ENCODE data around the gene AUP1. TPM values are rescaled to one million over a fixed set of nuclear protein-coding genes. Genes with fewer than 3 reads are reported as not detected.

The AUP1 gene
- total RNA-seq = 65.5 and 72.1 TPM in 2 replicates

DNA sequence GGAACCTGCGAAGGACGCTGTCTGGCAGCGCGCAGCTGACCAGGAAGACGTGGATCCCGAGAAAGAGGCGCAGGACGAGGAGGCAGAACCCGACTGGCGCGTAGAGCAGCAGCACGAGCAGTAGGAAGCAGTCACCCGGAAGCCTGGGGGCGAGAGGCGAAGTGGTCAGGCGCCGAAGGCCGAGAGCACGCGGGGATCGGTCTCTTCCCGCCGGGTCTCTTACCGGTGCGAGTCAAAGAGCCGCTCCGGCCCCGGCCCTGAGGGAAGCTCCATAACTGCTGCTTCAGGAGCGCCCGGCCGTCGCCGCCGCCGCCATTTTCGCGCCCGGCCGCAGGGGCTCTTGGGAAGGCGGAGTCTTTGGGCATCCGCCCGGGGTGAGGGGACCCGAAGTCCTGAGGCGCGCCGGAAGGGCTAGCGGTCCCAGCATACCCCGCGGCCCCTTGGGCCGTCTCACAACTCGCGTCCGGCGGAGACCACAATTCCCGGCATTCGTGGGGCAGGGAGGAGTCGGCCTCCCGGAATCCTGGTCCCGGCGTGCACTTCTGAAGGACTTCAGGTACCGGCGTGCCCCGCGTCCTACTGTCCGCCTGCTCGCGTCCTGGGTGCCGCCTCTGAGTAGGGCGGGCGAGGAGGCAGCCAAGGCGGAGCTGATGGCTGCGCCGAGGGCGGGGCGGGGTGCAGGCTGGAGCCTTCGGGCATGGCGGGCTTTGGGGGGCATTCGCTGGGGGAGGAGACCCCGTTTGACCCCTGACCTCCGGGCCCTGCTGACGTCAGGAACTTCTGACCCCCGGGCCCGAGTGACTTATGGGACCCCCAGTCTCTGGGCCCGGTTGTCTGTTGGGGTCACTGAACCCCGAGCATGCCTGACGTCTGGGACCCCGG is at the start of gene AUP1, which contains the start of gene HTRA2:
Gene AUP1 (minus strand): TSS at position 350 of the 882 bp plus-strand sequence. CDS start 77 bp downstream, at position 273.
Gene HTRA2 (plus strand): TSS at position 577 of the 882 bp plus-strand sequence. CDS start 74 bp downstream, at position 651.

GRCh38 chr2:74553892-74554819 is 24.6 kb upstream of the AUP1 start, which contains the start of the genes DOK1 and LOXL3:
Gene DOK1 (plus strand): TSS chr2:74554720. CDS start chr2:74554755, 35 bp downstream.
Gene LOXL3 (minus strand): TSS chr2:74553942. CDS start chr2:74552634, 1,308 bp downstream.

GRCh38 chr2:74525717-74526648 is 3.5 kb downstream of the AUP1 start, which contains the start of gene DQX1:
Gene DQX1 (minus strand): TSS chr2:74526231. CDS start chr2:74525729, 502 bp downstream.

GRCh38 chr2:74514368-74515270 is 14.9 kb downstream of the AUP1 start, which contains the start of gene TLX2:
Gene TLX2 (plus strand): TSS chr2:74514450. CDS start chr2:74514807, 357 bp downstream.

GRCh38 chr2:74507145-74507925 is 22.2 kb downstream of the AUP1 start, which contains the start of gene PCGF1:
Gene PCGF1 (minus strand): TSS chr2:74507695. CDS start chr2:74507668, 27 bp downstream.

DNA sequence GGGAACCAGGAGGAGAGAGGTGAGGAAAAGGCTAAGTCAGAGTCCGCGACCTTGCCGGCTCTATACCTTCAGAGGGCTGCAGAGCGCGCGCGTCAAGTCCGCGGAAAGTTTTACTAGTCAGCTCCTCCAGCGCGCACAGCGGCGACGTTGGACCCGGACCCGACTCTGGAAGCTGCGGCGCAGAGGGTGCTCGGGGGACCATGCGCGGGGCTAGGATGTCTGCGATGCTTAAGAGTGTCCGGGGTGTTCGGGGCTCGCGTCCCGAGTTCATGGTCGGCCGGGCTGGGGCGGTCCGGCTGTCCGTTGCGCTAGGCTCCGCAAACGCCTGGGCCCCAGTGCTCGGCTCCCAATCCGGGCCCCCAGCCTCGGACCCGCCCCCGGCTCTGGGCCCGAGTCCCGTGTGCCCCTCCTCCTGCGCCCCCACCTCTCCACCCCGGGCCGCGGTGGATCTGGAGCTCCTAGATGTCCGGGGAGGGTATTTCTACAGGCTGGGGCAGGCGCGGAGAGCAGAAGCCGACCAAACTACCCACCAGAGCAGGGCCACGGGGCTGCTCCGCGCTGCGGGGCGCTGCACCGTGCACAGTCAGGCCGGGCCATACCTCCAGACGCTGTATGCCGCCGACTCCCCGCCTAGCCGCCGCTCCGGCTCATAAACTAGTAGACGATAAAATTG is 30.1 kb downstream of the AUP1 start, which contains the start of gene LBX2:
Gene LBX2 (minus strand): TSS at position 337 of the 673 bp plus-strand sequence. CDS start 66 bp downstream, at position 271.

DNA sequence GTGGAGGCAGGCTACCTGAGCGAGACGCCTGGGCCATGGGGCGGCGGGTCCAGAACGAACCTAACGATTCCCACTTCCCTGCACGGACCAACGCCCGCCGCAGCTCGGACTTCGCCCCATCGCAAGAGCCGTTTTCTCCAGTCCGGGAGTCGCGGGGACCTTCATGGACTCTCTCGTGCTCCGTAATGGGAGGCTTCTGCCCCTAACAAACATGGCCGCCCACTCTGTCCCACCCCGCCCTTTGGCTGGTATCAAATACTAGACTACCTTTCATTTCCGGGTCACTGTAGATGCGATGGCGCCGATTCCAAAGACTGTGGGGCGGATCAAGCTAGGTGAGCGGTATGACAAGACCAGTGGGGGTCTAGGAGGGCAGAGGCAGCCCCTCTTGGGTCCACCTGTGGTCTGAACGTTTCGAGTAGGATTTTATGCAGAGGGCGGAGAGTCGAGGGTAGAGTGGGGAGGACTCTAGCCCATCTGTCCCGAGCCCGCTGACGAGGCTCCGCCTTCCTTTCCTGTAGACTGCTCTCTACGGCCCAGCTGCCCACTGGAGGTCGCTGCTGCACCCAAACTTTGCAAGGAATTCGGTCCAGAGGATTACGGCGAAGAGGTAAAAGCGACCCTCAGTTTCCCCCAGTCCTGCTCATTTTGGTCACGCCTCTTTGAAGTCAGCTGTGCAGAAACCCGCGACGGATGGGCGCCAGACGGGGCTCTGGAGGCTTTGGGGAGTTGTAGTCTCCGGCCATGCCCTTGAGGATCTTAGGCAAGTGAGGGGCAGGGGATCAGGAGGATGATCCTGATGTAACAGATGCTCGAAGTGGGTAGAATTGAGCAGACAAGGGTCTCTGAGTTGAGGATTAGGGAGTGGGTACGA is 46.5 kb downstream of the AUP1 start, which contains the start of the genes CCDC142 and TTC31:
Gene CCDC142 (minus strand): TSS at position 198 of the 874 bp plus-strand sequence. CDS start 161 bp downstream, at position 37.
Gene TTC31 (plus strand): TSS at position 281 of the 874 bp plus-strand sequence. CDS start 15 bp downstream, at position 296.

Other genes with a start within 250 kb of the AUP1 start
- under 0.01 TPM in 1 of 2 replicates, not detected in the other for gene SLC4A5, start 186.3 kb downstream of the AUP1 start, total RNA-seq
- 114 and 172 TPM in 2 replicates for gene DCTN1, start 149.4 kb downstream of the AUP1 start, total RNA-seq
- gene C2orf81, start 108.1 kb downstream of the AUP1 start, total RNA-seq = 2.0 and 2.7 TPM in 2 replicates
- 23.5 and 27.3 TPM in 2 replicates for gene WDR54, start 108.0 kb downstream of the AUP1 start, total RNA-seq
- gene RTKN, start 87.8 kb downstream of the AUP1 start, total RNA-seq = 11.8 and 15.3 TPM in 2 replicates
- 2.9 and 4.6 TPM in 2 replicates for gene INO80B, start 74.6 kb downstream of the AUP1 start, total RNA-seq
- gene WBP1, start 71.3 kb downstream of the AUP1 start, total RNA-seq = 53.0 and 54.5 TPM in 2 replicates
- 44.5 and 44.6 TPM in 2 replicates for gene MOGS, start 64.3 kb downstream of the AUP1 start, total RNA-seq
- 10.3 and 40.7 TPM in 2 replicates for gene MRPL53, start 57.0 kb downstream of the AUP1 start, total RNA-seq
- gene CCDC142, start 46.7 kb downstream of the AUP1 start, total RNA-seq = 9.8 and 10.6 TPM in 2 replicates
- gene TTC31, start 46.6 kb downstream of the AUP1 start, total RNA-seq = 15.4 and 15.5 TPM in 2 replicates
- gene LBX2, start 30.1 kb downstream of the AUP1 start, total RNA-seq = 1.9 and 3.2 TPM in 2 replicates
- gene PCGF1, start 22.0 kb downstream of the AUP1 start, total RNA-seq = 11.0 and 18.5 TPM in 2 replicates
- 0.35 TPM in 1 of 2 replicates, not detected in the other for gene TLX2, start 15.3 kb downstream of the AUP1 start, total RNA-seq
- not detected in 2 replicates for gene DQX1, start 3.5 kb downstream of the AUP1 start, total RNA-seq
- 11.7 and 32.1 TPM in 2 replicates for gene HTRA2, start 227 bp upstream of the AUP1 start, total RNA-seq
- 7.3 and 23.7 TPM in 2 replicates for gene LOXL3, start 24.2 kb upstream of the AUP1 start, total RNA-seq
- 27.2 and 28.2 TPM in 2 replicates for gene DOK1, start 25.0 kb upstream of the AUP1 start, total RNA-seq
- not detected in 2 replicates for gene M1AP, start 118.6 kb upstream of the AUP1 start, total RNA-seq
- 2.3 and 2.4 TPM in 2 replicates for gene SEMA4F, start 124.5 kb upstream of the AUP1 start, total RNA-seq

Data from pericardium fibroblast (primary cell).